Left kidney (tissue), 2 donors: Measurements from ENCODE around the gene FSIP2. TPM values are rescaled to one million over a fixed set of nuclear protein-coding genes. Genes with fewer than 3 reads are reported as not detected.
"Not testable (repeated sequence)": the region's sequence is repeated elsewhere in the genome, so short reads cannot be mapped to it uniquely, and the experiment has no call there.

Source experiments
- DNase-seq: peaks from one replicate; pipeline ENCODE4 v3.0.0-alpha.2; 2013
- polyA plus RNA-seq: library from polyadenylated mRNA; unstranded; fragments of 120-200 nt; gene quantifications from one replicate; pipeline ENCODE4 v1.2.1, GENCODE V29; 2013; ENCODE audit not compliant: insufficient read length

FSIP2 gene
- polyA plus RNA-seq, 1 donor: 4.1 TPM

DNA sequence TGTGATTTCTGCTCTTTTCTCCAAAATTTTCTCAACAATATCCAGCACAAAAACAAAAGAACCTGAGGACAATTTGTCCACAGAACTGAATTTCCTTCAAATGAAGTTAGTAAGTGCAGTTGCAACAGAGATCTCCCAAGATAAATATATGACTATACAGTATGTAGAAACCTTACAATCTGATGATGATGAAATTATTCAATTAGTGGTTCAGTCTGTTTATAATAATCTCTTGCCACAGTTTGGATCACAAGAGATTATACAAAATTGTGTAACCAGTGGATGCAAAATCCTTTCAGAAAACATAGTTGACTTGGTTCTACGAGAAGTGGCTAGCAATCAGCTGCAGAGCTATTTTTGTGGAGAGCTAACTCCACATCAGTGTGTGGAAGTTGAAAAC is 68.7 kb downstream of the FSIP2 start:
- no peak for DNase-seq

- no peak for DNase-seq
These were observed 73.0 kb downstream of the FSIP2 start for GRCh38 chr2:185811580-185811979.

GRCh38 chr2:185813707-185814106 is 75.1 kb downstream of the FSIP2 start:
- DNase-seq: no peak

GRCh38 chr2:185817991-185818390 is 79.4 kb downstream of the FSIP2 start:
- DNase-seq: no peak

GRCh38 chr2:185821467-185821866 is 82.9 kb downstream of the FSIP2 start:
- DNase-seq: no peak

DNA sequence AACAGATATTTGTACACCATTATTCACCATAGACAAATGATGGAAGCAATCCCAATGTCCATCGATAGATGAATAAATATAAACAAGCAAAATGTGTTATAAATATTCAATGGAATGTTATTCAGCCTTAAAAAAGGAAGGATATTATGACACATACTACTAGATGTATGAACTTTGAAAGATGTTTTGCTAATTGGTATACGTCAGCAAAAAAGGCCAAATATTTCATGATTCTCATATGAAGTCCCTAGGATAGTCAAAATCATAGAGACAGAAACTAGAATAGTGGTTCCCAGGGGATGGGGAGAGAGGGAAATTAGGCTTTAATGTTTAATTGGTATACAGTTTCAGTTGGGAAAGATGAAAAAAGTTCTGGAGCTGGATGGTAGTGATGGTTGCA is 85.2 kb downstream of the FSIP2 start:
- DNase-seq: no peak

DNA sequence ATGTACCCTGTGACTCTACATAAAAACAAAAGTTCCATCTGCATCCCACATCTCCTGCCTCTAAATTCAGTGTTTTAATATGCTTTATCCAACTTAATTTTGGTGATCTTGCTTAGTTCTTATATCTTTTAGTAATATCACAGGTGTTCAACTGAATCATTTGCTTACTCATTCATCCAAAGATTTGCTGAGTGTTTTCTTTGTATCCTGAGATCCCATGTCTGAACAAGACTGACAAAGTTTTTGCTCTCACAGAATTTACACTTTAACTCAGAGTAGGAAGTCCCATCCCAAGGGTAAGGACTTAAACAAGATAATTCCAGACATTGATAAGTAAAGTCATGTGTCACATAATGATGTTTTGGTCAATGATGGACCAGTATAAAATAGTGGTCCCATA is 87.0 kb downstream of the FSIP2 start:
- DNase-seq: no peak

GRCh38 chr2:185828326-185828725 is 89.7 kb downstream of the FSIP2 start:
- DNase-seq: no peak

DNA sequence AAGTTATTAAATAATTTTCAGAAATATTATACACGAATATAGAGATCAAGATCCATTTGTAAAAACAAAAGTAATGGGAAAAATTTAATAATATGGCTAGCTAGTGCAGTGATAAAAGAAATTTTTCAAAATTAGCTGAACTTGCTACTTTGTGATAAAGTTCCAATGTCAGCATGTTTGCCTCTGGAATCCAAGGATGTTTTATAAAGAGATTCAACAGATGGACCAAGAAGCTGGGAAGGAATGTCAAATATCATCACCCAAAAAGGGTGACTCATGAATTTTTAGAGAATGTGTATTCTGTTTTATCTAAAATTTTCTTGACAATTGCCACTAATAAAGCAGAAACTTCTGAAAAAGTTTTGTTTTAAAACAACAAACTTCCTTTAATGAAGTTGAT is 95.3 kb downstream of the FSIP2 start:
- DNase-seq: no peak

DNA sequence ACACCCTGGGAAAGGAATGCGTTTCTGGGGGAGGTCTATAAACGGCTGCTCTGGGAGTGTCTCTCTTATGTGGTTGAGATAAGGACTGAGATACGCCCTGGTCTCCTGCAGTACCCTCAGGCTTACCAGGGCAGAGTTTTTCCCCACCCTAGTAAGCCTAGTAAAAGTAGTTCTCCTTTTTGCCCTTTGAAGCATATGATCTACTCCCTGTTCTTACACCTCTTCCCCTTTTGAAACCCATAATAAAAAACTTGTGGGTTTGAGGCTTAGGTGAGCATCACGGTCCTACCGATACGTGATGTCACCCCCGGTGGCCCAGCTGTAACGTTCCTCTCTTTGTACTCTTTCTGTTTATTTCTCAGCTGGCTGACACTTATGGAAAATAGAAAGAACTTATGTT is 97.4 kb downstream of the FSIP2 start:
- no peak for DNase-seq

DNA sequence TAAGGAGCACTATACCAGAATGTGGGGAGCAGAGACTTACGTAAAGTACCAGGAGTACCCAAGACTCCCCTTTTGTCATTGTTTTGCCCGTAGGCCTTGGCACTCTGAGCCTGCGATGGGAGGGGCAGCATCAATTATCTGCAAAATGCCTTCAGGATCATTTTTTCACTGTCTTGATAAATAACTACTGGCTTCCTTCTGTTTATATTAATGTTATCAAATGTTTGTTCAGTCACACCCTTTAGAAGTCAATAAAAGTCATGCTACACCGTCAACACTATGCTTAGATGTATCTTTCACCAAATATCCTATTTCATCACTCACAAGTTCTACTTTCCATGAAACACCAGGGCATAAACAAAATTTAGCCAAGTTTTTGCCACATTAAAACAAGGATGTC is 116.3 kb downstream of the FSIP2 start:
- no peak for DNase-seq

DNA sequence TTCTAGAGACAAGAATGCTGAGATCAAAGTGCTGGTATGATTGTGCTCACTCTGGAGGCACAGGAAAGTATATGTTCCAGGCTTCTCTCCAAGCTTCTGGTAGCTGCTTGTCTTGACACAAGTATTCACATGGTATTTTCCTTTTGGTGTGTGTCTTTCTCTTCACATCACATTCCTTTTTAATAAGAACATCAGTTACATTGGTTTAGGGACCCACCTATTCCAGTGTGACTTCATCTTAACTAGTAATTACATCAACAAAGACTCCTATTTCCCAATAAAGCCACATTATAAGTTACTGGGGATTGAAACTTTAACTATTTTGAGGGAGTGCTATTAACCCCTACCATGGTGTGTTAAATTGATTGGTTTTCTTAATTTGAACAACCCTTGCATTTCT is 119.1 kb downstream of the FSIP2 start:
- no peak for DNase-seq

GRCh38 chr2:185859506-185859905 is 120.9 kb downstream of the FSIP2 start:
- no peak for DNase-seq

GRCh38 chr2:185860321-185860720 is 121.7 kb downstream of the FSIP2 start:
- no peak for DNase-seq

DNA sequence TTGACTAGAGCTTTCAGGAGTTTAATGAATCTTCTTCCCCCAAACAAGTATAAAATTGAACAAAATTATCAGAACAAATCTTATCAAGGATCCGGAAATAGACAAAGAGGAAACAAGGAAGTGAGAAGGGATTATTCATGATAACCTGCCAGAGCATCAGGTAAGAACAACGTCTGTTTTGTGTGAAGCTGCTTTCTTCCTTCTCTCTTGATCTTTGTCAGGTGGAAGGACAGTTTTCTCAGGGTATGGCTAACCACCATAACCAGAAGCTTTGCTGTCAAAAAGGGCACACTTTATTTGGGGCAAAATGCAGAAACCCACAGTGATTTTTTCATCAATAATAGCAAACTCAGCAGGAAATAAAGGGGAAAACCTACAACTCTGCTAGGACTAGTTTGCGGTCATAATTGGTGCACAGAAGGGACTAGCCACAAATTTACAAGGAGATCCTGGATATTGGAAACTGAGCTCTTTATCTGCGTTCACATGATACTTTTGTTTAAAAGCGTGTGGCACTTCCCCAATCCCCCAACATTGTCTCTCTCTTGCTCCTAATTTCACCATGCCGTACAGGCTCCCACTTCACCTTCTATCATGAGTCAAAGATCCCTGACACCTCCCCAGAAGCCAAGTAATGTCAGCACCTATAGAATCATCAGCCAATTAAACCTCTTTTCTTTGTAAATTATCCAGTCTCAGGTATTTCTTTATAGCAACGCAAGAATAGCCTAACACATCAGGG is 124.2 kb downstream of the FSIP2 start:
- DNase-seq: no peak

DNA sequence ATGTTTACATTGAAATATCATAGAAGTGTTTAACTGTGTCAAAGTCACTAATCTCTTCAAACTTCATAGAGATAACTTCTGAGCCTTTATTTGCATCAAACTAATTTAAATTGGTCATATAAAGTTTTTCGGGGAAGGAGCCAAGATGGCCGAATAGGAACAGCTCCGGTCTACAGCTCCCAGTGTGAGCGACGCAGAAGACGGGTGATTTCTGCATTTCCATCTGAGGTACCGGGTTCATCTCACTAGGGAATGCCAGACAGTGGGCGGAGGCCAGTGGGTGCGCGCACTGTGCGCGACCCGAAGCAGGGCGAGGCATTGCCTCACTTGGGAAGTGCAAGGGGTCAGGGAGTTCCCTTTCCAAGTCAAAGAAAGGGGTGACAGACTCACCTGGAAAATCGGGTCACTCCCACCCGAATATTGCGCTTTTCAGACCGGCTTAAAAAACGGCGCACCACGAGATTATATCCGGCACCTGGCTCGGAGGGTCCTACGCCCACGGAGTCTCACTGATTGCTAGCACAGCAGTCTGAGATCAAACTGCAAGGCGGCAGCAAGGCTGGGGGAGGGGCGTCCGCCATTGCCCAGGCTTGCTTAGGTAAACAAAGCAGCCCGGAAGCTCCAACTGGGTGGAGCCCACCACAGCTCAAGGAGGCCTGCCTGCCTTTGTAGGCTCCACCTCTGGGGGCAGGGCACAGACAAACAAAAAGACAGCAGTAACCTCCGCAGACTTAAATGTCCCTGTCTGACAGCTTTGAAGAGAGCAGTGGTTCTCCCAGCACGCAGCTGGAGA is 126.1 kb downstream of the FSIP2 start:
- not testable (repeated sequence) for DNase-seq

GRCh38 chr2:185875136-185875931 is 136.7 kb downstream of the FSIP2 start:
- no peak for DNase-seq

- no peak for DNase-seq
These were observed 137.6 kb downstream of the FSIP2 start for GRCh38 chr2:185876234-185876633.

DNA sequence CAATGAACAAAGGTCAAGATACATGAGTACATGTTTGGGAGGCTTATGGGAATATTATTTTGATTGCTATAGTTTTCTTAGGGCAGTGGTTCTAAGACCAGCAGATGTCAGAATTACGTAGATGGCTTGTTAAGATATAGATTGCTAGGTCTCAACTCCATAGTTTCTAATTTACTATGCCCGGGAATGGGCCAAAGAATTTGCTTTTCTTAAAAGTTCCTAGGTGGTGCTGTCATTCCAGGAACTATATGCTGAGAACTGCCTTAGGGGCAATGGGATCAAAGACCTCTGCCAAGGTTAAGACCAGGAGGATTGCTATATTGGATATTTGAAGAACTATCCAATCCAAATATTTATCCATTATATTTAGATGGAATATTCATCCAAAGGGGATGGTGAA is 141.8 kb downstream of the FSIP2 start:
- no peak for DNase-seq
